GM23338 (cell line): ENCODE results near the gene AQP6. TPM values are rescaled to one million over a fixed set of nuclear protein-coding genes. Genes with fewer than 3 reads are reported as not detected.

ENCODE experiments used
- ATAC-seq: fragments of 200-7000 bp; cut with Tn5 transposase; 3 replicates; pipeline ENCODE4 v1.9.1; 2020
- DNase-seq: peaks from one replicate; pipeline ENCODE4 v3.0.0-alpha.2; 2015; ENCODE audit warnings: low spot score
- H2AFZ ChIP-seq: fragments of 200-600 bp; sonication (generic); 2 replicates; pipeline ENCODE4 v1.8.0; 2016; ENCODE audit warnings: antibody characterized with exemption, mild to moderate bottlenecking, moderate library complexity
- H3F3A ChIP-seq: fragments of 200-600 bp; sonication (generic); replicated peaks from 2 replicates; pipeline ENCODE4 v1.8.0; 2017; ENCODE audit warnings: antibody characterized with exemption, mixed run types, low read depth
- H3K27ac ChIP-seq: fragments of 200-600 bp; sonication (generic); 2 replicates; pipeline ENCODE4 v1.6.1; 2016; ENCODE audit warnings: low read depth
- H3K27me3 ChIP-seq: fragments of 200-600 bp; sonication (generic); 2 replicates; pipeline ENCODE4 v1.8.0; 2016; ENCODE audit warnings: mild to moderate bottlenecking, mixed run types, moderate library complexity; ENCODE audit not compliant: insufficient read depth
- H3K36me3 ChIP-seq: fragments of 200-600 bp; sonication (generic); 2 replicates; pipeline ENCODE4 v1.8.0; 2016; ENCODE audit warnings: mild to moderate bottlenecking; ENCODE audit not compliant: insufficient read depth
- H3K4me1 ChIP-seq: fragments of 200-600 bp; sonication (generic); 2 replicates; pipeline ENCODE4 v1.8.0; 2016; ENCODE audit warnings: mild to moderate bottlenecking, moderate library complexity; ENCODE audit not compliant: insufficient read depth
- H3K4me2 ChIP-seq: fragments of 200-600 bp; sonication (generic); 2 replicates; pipeline ENCODE4 v1.7.1; 2017; ENCODE audit warnings: mixed run types
- H3K4me3 ChIP-seq: fragments of 200-600 bp; sonication (generic); 2 replicates; pipeline ENCODE4 v1.6.1; 2016; ENCODE audit warnings: mixed run types
- H3K79me2 ChIP-seq: fragments of 200-600 bp; sonication (generic); replicated peaks from 2 replicates; pipeline ENCODE4 v1.8.0; 2017; ENCODE audit warnings: mild to moderate bottlenecking; ENCODE audit not compliant: insufficient read depth
- H3K9me2 ChIP-seq: fragments of 200-600 bp; sonication (generic); 2 replicates; pipeline ENCODE4 v1.8.0; 2017; ENCODE audit not compliant: insufficient read depth
- H4K20me1 ChIP-seq: fragments of 200-600 bp; sonication (generic); replicated peaks from 2 replicates; pipeline ENCODE4 v1.8.0; 2017; ENCODE audit warnings: mild to moderate bottlenecking; ENCODE audit not compliant: insufficient read depth
- H3K27ac Mint-ChIP-seq: 2 replicates; pipeline ENCODE4 v1.8.0; 2020; ENCODE audit warnings: inconsistent platforms, mild to moderate bottlenecking, moderate library complexity, mixed read lengths
- H3K27me3 Mint-ChIP-seq: 3 replicates; pipeline ENCODE4 v1.8.0; 2022; ENCODE audit warnings: low read depth, mild to moderate bottlenecking, moderate library complexity, mixed read lengths, inconsistent platforms; ENCODE audit not compliant: insufficient read depth, poor library complexity
- H3K36me3 Mint-ChIP-seq: 3 replicates; pipeline ENCODE4 v1.8.0; 2021; ENCODE audit warnings: low read depth, mild to moderate bottlenecking, inconsistent platforms, moderate library complexity, mixed read lengths
- H3K4me1 Mint-ChIP-seq: 3 replicates; pipeline ENCODE4 v1.8.0; 2020; ENCODE audit warnings: mild to moderate bottlenecking, inconsistent platforms, mixed read lengths
- H3K4me3 Mint-ChIP-seq: 3 replicates; pipeline ENCODE4 v1.8.0; 2021; ENCODE audit warnings: moderate library complexity, mild to moderate bottlenecking, inconsistent platforms, mixed read lengths
- H3K9me3 Mint-ChIP-seq: 3 replicates; pipeline ENCODE4 v1.8.0; 2020; ENCODE audit warnings: moderate library complexity, mild to moderate bottlenecking, inconsistent platforms, mixed read lengths
- CTCF ChIP-seq, 2 experiments: fragments of 200-600 bp in 1 of 2; sonication (generic) in 1 of 2; conservative IDR thresholded peaks; 2 replicates each; pipeline versions ENCODE4 v1.5.1 to v1.6.1; 2016 to 2017; ENCODE audit warnings: antibody characterized with exemption in 2 of 2, low read depth in 2 of 2, mild to moderate bottlenecking in 2 of 2, moderate library complexity in 1 of 2
- ETS1 ChIP-seq: IDR thresholded peaks from 2 replicates; pipeline ENCODE4 v1.6.1; 2016; ENCODE audit warnings: antibody characterized with exemption
- EZH2 ChIP-seq: fragments of 200-600 bp; sonication (generic); IDR thresholded peaks from one replicate; pipeline ENCODE4 v1.8.0; 2017; ENCODE audit warnings: antibody characterized with exemption, mild to moderate bottlenecking, low read depth; ENCODE audit not compliant: unreplicated experiment
- EZH2phosphoT487 ChIP-seq: fragments of 200-600 bp; sonication (generic); IDR thresholded peaks from one replicate; pipeline ENCODE4 v1.8.1; 2018; ENCODE audit warnings: antibody characterized with exemption; ENCODE audit not compliant: unreplicated experiment
- JUNB ChIP-seq: IDR thresholded peaks from one replicate; pipeline ENCODE4 v1.6.1; 2016; ENCODE audit warnings: antibody characterized with exemption; ENCODE audit not compliant: unreplicated experiment
- NANOG ChIP-seq: IDR thresholded peaks from 2 replicates; pipeline ENCODE4 v1.6.1; 2016; ENCODE audit warnings: antibody characterized with exemption, borderline replicate concordance
- POLR2AphosphoS5 ChIP-seq: IDR thresholded peaks from 2 replicates; pipeline ENCODE4 v1.6.1; 2016; ENCODE audit warnings: antibody characterized with exemption, low read depth
- ZNF114 ChIP-seq: fragments of 250-450 bp; sonication (Bioruptor Pico); IDR thresholded peaks from 2 replicates; pipeline ENCODE4 v1.5.0; 2020; ENCODE audit warnings: mild to moderate bottlenecking, moderate library complexity
- ZNF331 ChIP-seq: fragments of 250-450 bp; sonication (Bioruptor Pico); IDR thresholded peaks from 2 replicates; pipeline ENCODE4 v1.5.0; 2020; ENCODE audit warnings: low read depth, mild to moderate bottlenecking, moderate library complexity
- polyA plus RNA-seq: library from polyadenylated mRNA; unstranded; fragments of >200 nt; fragmentation: Nextera tagmentation; extraction: Ambion mirVana; gene quantifications from 2 replicates; pipeline ENCODE4 v1.2.1, GENCODE V29; 2016
- total RNA-seq: library from RNA; depleted of rRNA; stranded (reverse); fragments of >200 nt; shearing (Covaris generic); gene quantifications from 2 replicates; pipeline ENCODE4 v1.2.3, GENCODE V29; 2014

AQP6 gene
- total and polyA plus RNA-seq, 2 experiments from 2014 or later, result 0.08 TPM; not detected in 1

GRCh38 chr12:49956663-49957569 lies 15.8 kb upstream of the AQP6 start:
- Histone ChIP-seq H4K20me1 (no peaks in the 10 kb centered on the region), H3K4me1 (peaks cover 35% of the 10 kb centered on the region), H2AFZ (no peak overlapping the region)

GRCh38 chr12:49957570-49957967 lies 15.2 kb upstream of the AQP6 start:
- H3K36me3 Mint-ChIP-seq, result peaks cover 5% of the 10 kb centered on the region; the same call in 1 of the 3 replicates
- H3K4me1 ChIP-seq, result peaks cover 35% of the 10 kb centered on the region
- no peaks in the 10 kb centered on the region; the same call in 1 of the 2 replicates for H3K36me3 ChIP-seq
- no peak for DNase-seq
- no peaks in the 10 kb centered on the region for H3F3A ChIP-seq
- H3K27me3 ChIP-seq, result peaks cover 74% of the 10 kb centered on the region
- H3K9me3 Mint-ChIP-seq, result peaks cover 6% of the 10 kb centered on the region; the same call in 2 of the 3 replicates
- peaks cover 29% of the 10 kb centered on the region for H3K4me1 Mint-ChIP-seq
- no peak overlapping the region for H3K4me2 ChIP-seq
- no peak overlapping the region for H3K4me3 Mint-ChIP-seq
- H3K27ac ChIP-seq, result no peak overlapping the region
- no peak overlapping the region for H2AFZ ChIP-seq
- no peak overlapping the region for H3K4me3 ChIP-seq
- H3K79me2 ChIP-seq, result no peaks in the 10 kb centered on the region
- H3K27ac Mint-ChIP-seq, result no peak overlapping the region
- no peak for ATAC-seq
- H4K20me1 ChIP-seq, result no peaks in the 10 kb centered on the region
- H3K27me3 Mint-ChIP-seq, result peaks cover 40% of the 10 kb centered on the region
- H3K9me2 ChIP-seq, result no peaks in the 10 kb centered on the region
- TF ChIP-seq EZH2phosphoT487 (no peak), POLR2AphosphoS5 (no peak)

More at GRCh38 chr12:49956663-49957569, 15.8 kb upstream of the AQP6 start:
- H3K36me3 ChIP-seq, result no peaks in the 10 kb centered on the region; the same call in 1 of the 2 replicates
- H3K4me1 Mint-ChIP-seq, result peaks cover 29% of the 10 kb centered on the region
- H3K4me3 ChIP-seq, result no peak overlapping the region
- H3K79me2 ChIP-seq, result no peaks in the 10 kb centered on the region
- peaks cover 6% of the 10 kb centered on the region; the same call in 2 of the 3 replicates for H3K9me3 Mint-ChIP-seq
- H3K27me3 ChIP-seq, result peaks cover 68% of the 10 kb centered on the region
- peaks cover 5% of the 10 kb centered on the region; the same call in 1 of the 3 replicates for H3K36me3 Mint-ChIP-seq
- no peak for ATAC-seq
- no peak overlapping the region for H3K27ac Mint-ChIP-seq
- H3K4me2 ChIP-seq, result no peak overlapping the region
- H3K4me3 Mint-ChIP-seq, result no peak overlapping the region
- no peaks in the 10 kb centered on the region for H3K9me2 ChIP-seq
- TF ChIP-seq CTCF (conservative IDR thresholded peaks at IDR 0.05; ENCODE audit: low read depth in 2 of 2) (no peak), ETS1 (no peak), ZNF331 (no peak), JUNB (no peak), EZH2phosphoT487 (no peak), NANOG (no peak), EZH2 (no peak), POLR2AphosphoS5 (no peak), ZNF114 (CRISPR knock-in tag) (no peak)
- DNase-seq, result no peak
- peaks cover 37% of the 10 kb centered on the region for H3K27me3 Mint-ChIP-seq
- no peak overlapping the region for H3K27ac ChIP-seq
- no peaks in the 10 kb centered on the region for H3F3A ChIP-seq
